WTC11 (cell line): ENCODE results near the gene TMEM9. TPM values are rescaled to one million over a fixed set of nuclear protein-coding genes. Genes with fewer than 3 reads are reported as not detected.

ENCODE experiments used
- ATAC-seq: fragments of 200-7000 bp; cut with Tn5 transposase; 2 replicates; pipeline ENCODE4 v1.10.0; 2021; ENCODE audit warnings: mild to moderate bottlenecking, moderate library complexity
- CTCF ChIA-PET: fragments of 300-600 bp; sonication (Branson Sonifier 250); formaldehyde crosslinking; loops from one replicate; lab custom pipeline; 2021; ENCODE audit warnings: antibody characterized with exemption; lab: Charles Lee
- POLR2A ChIA-PET: fragments of 350-600 bp; sonication (Branson Sonifier 250); formaldehyde crosslinking; loops from one replicate; lab custom pipeline; 2021; ENCODE audit warnings: antibody characterized with exemption; lab: Charles Lee
- DNase-seq: peaks from one replicate; pipeline ENCODE4 v3.0.0; 2021; ENCODE audit warnings: low spot score
- H3K27ac Mint-ChIP-seq: 2 replicates; pipeline ENCODE4 v1.8.0; 2021; ENCODE audit warnings: mixed read lengths
- H3K27me3 Mint-ChIP-seq: 2 replicates; pipeline ENCODE4 v1.8.0; 2021; ENCODE audit warnings: low read depth, mild to moderate bottlenecking, moderate library complexity, mixed read lengths
- H3K36me3 Mint-ChIP-seq: 2 replicates; pipeline ENCODE4 v1.8.0; 2021; ENCODE audit warnings: mixed read lengths
- H3K4me1 Mint-ChIP-seq: 2 replicates; pipeline ENCODE4 v1.8.0; 2022; ENCODE audit warnings: mixed read lengths
- H3K4me3 Mint-ChIP-seq: 2 replicates; pipeline ENCODE4 v1.8.0; 2021; ENCODE audit warnings: mild to moderate bottlenecking, moderate library complexity, mixed read lengths
- H3K9me3 Mint-ChIP-seq: 2 replicates; pipeline ENCODE4 v1.8.0; 2021; ENCODE audit warnings: mixed read lengths
- ERG ChIP-seq: fragments of 250-450 bp; sonication (Bioruptor Pico); IDR thresholded peaks from 2 replicates; pipeline ENCODE4 v1.8.0; 2021; ENCODE audit warnings: mild to moderate bottlenecking
- ESRRA ChIP-seq: sonication (generic); formaldehyde crosslinking; IDR thresholded peaks from 2 replicates; pipeline ENCODE4 v1.8.1; 2022; ENCODE audit warnings: mild to moderate bottlenecking, missing genetic modification reagents, borderline replicate concordance
- HMGA2 ChIP-seq: fragments of 250-450 bp; sonication (Bioruptor Pico); IDR thresholded peaks from 2 replicates; pipeline ENCODE4 v1.4.0; 2021; ENCODE audit warnings: mild to moderate bottlenecking, moderate library complexity
- IRF1 ChIP-seq: sonication (generic); formaldehyde crosslinking; IDR thresholded peaks from 2 replicates; pipeline ENCODE4 v1.8.0; 2023; ENCODE audit warnings: missing genetic modification reagents
- KAT7 ChIP-seq: sonication (generic); formaldehyde crosslinking; IDR thresholded peaks from 2 replicates; pipeline ENCODE4 v1.8.1; 2023; ENCODE audit warnings: missing genetic modification reagents, mild to moderate bottlenecking, borderline replicate concordance
- NFATC4 ChIP-seq: fragments of 250-450 bp; sonication (Bioruptor Pico); IDR thresholded peaks from 2 replicates; pipeline ENCODE4 v1.9.0; 2021; ENCODE audit warnings: mild to moderate bottlenecking
- NFE2L1 ChIP-seq: sonication (generic); formaldehyde crosslinking; IDR thresholded peaks from 2 replicates; pipeline ENCODE4 v1.8.1; 2023; ENCODE audit warnings: missing genetic modification reagents
- NR3C1 ChIP-seq: sonication (generic); formaldehyde crosslinking; conservative IDR thresholded peaks from 2 replicates; pipeline ENCODE4 v1.8.1; 2023; ENCODE audit warnings: low read depth, mild to moderate bottlenecking, missing genetic modification reagents
- RELA ChIP-seq: sonication (generic); formaldehyde crosslinking; IDR thresholded peaks from 2 replicates; pipeline ENCODE4 v1.8.1; 2022; ENCODE audit warnings: missing genetic modification reagents, mild to moderate bottlenecking, borderline replicate concordance
- RORB ChIP-seq: fragments of 250-450 bp; sonication (Bioruptor Pico); IDR thresholded peaks from 2 replicates; pipeline ENCODE4 v1.9.0; 2021; ENCODE audit warnings: mild to moderate bottlenecking
- SP1 ChIP-seq: sonication (generic); formaldehyde crosslinking; conservative IDR thresholded peaks from 2 replicates; pipeline ENCODE4 v1.8.1; 2022; ENCODE audit warnings: missing genetic modification reagents
- TCF7 ChIP-seq: sonication (generic); formaldehyde crosslinking; IDR thresholded peaks from 2 replicates; pipeline ENCODE4 v1.8.0; 2022; ENCODE audit warnings: mild to moderate bottlenecking, low read depth, missing genetic modification reagents, moderate library complexity
- TP53 ChIP-seq: sonication (generic); formaldehyde crosslinking; IDR thresholded peaks from 2 replicates; pipeline ENCODE4 v1.8.1; 2023; ENCODE audit warnings: mild to moderate bottlenecking, missing genetic modification reagents
- USF1 ChIP-seq: sonication (generic); formaldehyde crosslinking; IDR thresholded peaks from 2 replicates; pipeline ENCODE4 v1.8.0; 2022; ENCODE audit warnings: mild to moderate bottlenecking, missing genetic modification reagents
- ZNF263 ChIP-seq: sonication (generic); formaldehyde crosslinking; IDR thresholded peaks from 2 replicates; pipeline ENCODE4 v1.8.1; 2022; ENCODE audit warnings: low read depth, mild to moderate bottlenecking, moderate library complexity, missing genetic modification reagents
- ZNF281 ChIP-seq: sonication (generic); formaldehyde crosslinking; IDR thresholded peaks from 2 replicates; pipeline ENCODE4 v1.8.0; 2023; ENCODE audit warnings: mild to moderate bottlenecking, missing genetic modification reagents
- ZNF396 ChIP-seq: fragments of 250-450 bp; sonication (Bioruptor Pico); IDR thresholded peaks from 2 replicates; pipeline ENCODE4 v1.8.0; 2021; ENCODE audit warnings: mild to moderate bottlenecking, moderate library complexity, borderline replicate concordance
- ZNF532 ChIP-seq: fragments of 250-450 bp; sonication (Bioruptor Pico); IDR thresholded peaks from 2 replicates; pipeline ENCODE4 v1.9.0; 2021; ENCODE audit warnings: mild to moderate bottlenecking, borderline replicate concordance
- total RNA-seq: library from RNA; stranded (reverse); gene quantifications from 3 replicates; pipeline ENCODE4 v1.2.3, GENCODE V29; 2021

Gene TMEM9
- total RNA-seq, 1 experiment from 2014 or later, result 97.5 TPM

- no peak for TF ChIP-seq ZNF263 (CRISPR knock-in tag)
- no peak for TF ChIP-seq ZNF532 (CRISPR knock-in tag)
- no peak for TF ChIP-seq ZNF396 (CRISPR knock-in tag)
- TF ChIP-seq SP1 (CRISPR knock-in tag), result peak; percentile 57; the same call in 1 of the 2 replicates
- TF ChIP-seq TP53, result no peak
- no peak for TF ChIP-seq HMGA2 (CRISPR knock-in tag)
- TF ChIP-seq ERG (CRISPR knock-in tag), result no peak
- TF ChIP-seq, all 79 proteins: peak for 5
These were observed 16.3 kb upstream of the TMEM9 start (continued) for GRCh38 chr1:201170533-201171062.

GRCh38 chr1:201169971-201170532 lies 15.8 kb upstream of the TMEM9 start:
- TF ChIP-seq KAT7 (CRISPR knock-in tag), result no peak
- TF ChIP-seq ESRRA (CRISPR knock-in tag), result no peak
- no peak for TF ChIP-seq RORB (CRISPR knock-in tag)
- no peak for TF ChIP-seq ZNF281 (CRISPR knock-in tag)
- TF ChIP-seq NR3C1 (CRISPR knock-in tag), result no peak
- no peak for TF ChIP-seq RELA (CRISPR knock-in tag)
- no peak for TF ChIP-seq USF1 (CRISPR knock-in tag)
- TF ChIP-seq NFE2L1 (CRISPR knock-in tag), result no peak
- no peak for TF ChIP-seq ZNF263 (CRISPR knock-in tag)
- no peak for TF ChIP-seq NFATC4
- TF ChIP-seq TCF7, result no peak
- no peak for TF ChIP-seq IRF1 (CRISPR knock-in tag)

More at GRCh38 chr1:201169971-201170532, 15.8 kb upstream of the TMEM9 start:
- Mint-ChIP-seq H3K27me3 (peaks cover 34% of the 10 kb centered on the region), H3K4me1 (peaks cover 13% of the 10 kb centered on the region), H3K9me3 (no peaks in the 10 kb centered on the region), H3K36me3 (no peaks in the 10 kb centered on the region), H3K4me3 (peak overlapping the region; percentile 77), H3K27ac (no peak overlapping the region)
- ChIA-PET CTCF (interaction anchor here (1.0 to 2.3 kb wide), 3 partner anchors 16 to 53 kb away, joined by 3 to 7 read pairs (median 4); partner anchors contain the start of gene TMEM9), POLR2A (interaction anchor here (0.6 kb wide), 1 partner anchor 56 kb away, joined by 9 read pairs; no protein-coding TSS in a partner anchor)
- no peak for DNase-seq
- ATAC-seq, result no peak
